Stimulated activated naive CD8-positive, alpha-beta T cell treated with anti-CD3 and anti-CD28 coated beads, Interleukin-15, Interleukin-2, amounts not matched to agents 100 U/mL and 50 U/mL, for 24 hours (primary cell): ENCODE results near the gene LINC00632.

Source experiments
- ATAC-seq: fragments of 150-1000 bp; cut with Tn5 transposase; one replicate; pipeline ENCODE4 v1.10.0; 2021
- DNase-seq: peaks from one replicate; pipeline ENCODE4 v3.0.0; 2021

LINC00632 gene

GRCh38 chrX:140765043-140765784, 55.7 kb downstream of the LINC00632 start:
- no peak for ATAC-seq
- peak; percentile 2 for DNase-seq

- DNase-seq (peak; percentile 37), ATAC-seq (no peak)
Observed at GRCh38 chrX:140766024-140766611, 56.6 kb downstream of the LINC00632 start.

- ATAC-seq = no peak
Observed at GRCh38 chrX:140767646-140768045, 58.1 kb downstream of the LINC00632 start.

GRCh38 chrX:140775211-140775610, 65.7 kb downstream of the LINC00632 start:
- no peak for DNase-seq
- ATAC-seq = no peak

More at GRCh38 chrX:140767646-140768045, 58.1 kb downstream of the LINC00632 start:
- DNase-seq = no peak

- DNase-seq = no peak
- no peak for ATAC-seq
Observed at GRCh38 chrX:140776320-140776719, 66.8 kb downstream of the LINC00632 start.

- no peak for DNase-seq
Observed at GRCh38 chrX:140794642-140795041, 85.1 kb downstream of the LINC00632 start.

GRCh38 chrX:140799216-140799615, 89.7 kb downstream of the LINC00632 start:
- ATAC-seq (no peak), DNase-seq (no peak)

More at GRCh38 chrX:140794642-140795041, 85.1 kb downstream of the LINC00632 start:
- no peak for ATAC-seq

GRCh38 chrX:140804292-140804691, 94.7 kb downstream of the LINC00632 start:
- DNase-seq (no peak), ATAC-seq (no peak)

- DNase-seq = no peak
- ATAC-seq = no peak
Observed at GRCh38 chrX:140815868-140816267, 106.3 kb downstream of the LINC00632 start.

- ATAC-seq (no peak), DNase-seq (no peak)
Observed at GRCh38 chrX:140817943-140818342, 108.4 kb downstream of the LINC00632 start.

- DNase-seq (no peak), ATAC-seq (no peak)
Observed at GRCh38 chrX:140821280-140821679, 111.7 kb downstream of the LINC00632 start.

- ATAC-seq (no peak), DNase-seq (no peak)
Observed at GRCh38 chrX:140822184-140822583, 112.6 kb downstream of the LINC00632 start.

- no peak for DNase-seq
- ATAC-seq = no peak
Observed at GRCh38 chrX:140822861-140823260, 113.3 kb downstream of the LINC00632 start.

- no peak for ATAC-seq
- no peak for DNase-seq
Observed at GRCh38 chrX:140836874-140837273, 127.3 kb downstream of the LINC00632 start.
